Suprapubic skin (tissue), 4 donors: ENCODE data around the gene FRMD4A.

Experiments
- POLR2A ChIP-seq, 2 donors: fragments of 450-650 bp; IDR thresholded peaks; one replicate each; pipeline ENCODE4 v1.6.1; 2017; ENCODE audit warnings: antibody characterized with exemption in 2 of 2, mild to moderate bottlenecking in 2 of 2, moderate library complexity in 2 of 2
- POLR2AphosphoS5 ChIP-seq, 3 donors: sonication (generic); formaldehyde crosslinking; IDR thresholded peaks; one replicate each; pipeline ENCODE4 v1.6.1; 2017; ENCODE audit warnings: antibody characterized with exemption in 3 of 3
- TF ChIP-seq, protein P1 (sequence below), 2 donors: fragments of 200-600 bp in 1 of 2; fragments of 450-650 bp in 1 of 2; sonication (generic) in 1 of 2; IDR thresholded peaks; one replicate each; pipeline ENCODE4 v1.5.1; 2016 to 2019; ENCODE audit warnings: antibody characterized with exemption in 2 of 2, mild to moderate bottlenecking in 1 of 2, moderate library complexity in 1 of 2

DNA sequence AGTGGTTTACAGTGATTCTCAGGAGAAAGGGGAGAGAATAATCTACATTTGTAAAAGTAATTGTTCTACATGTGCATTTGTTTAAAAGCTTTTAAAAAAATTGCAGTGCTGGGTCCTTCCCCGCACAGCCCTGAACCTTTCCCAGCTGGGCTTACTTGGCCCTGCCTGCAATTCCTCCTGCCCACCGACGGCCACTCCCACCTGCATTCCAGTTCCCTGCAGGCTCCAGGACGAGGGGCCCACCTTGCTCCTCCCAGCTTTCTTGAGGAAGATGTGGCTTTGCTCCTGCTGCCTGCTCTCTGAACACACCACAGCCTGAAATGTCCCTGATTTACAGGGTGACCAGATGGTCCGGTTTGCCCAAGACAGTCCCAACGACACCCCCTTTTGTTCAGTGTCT lies 521.3 kb downstream of the FRMD4A start:
- TF ChIP-seq, protein P1, sequence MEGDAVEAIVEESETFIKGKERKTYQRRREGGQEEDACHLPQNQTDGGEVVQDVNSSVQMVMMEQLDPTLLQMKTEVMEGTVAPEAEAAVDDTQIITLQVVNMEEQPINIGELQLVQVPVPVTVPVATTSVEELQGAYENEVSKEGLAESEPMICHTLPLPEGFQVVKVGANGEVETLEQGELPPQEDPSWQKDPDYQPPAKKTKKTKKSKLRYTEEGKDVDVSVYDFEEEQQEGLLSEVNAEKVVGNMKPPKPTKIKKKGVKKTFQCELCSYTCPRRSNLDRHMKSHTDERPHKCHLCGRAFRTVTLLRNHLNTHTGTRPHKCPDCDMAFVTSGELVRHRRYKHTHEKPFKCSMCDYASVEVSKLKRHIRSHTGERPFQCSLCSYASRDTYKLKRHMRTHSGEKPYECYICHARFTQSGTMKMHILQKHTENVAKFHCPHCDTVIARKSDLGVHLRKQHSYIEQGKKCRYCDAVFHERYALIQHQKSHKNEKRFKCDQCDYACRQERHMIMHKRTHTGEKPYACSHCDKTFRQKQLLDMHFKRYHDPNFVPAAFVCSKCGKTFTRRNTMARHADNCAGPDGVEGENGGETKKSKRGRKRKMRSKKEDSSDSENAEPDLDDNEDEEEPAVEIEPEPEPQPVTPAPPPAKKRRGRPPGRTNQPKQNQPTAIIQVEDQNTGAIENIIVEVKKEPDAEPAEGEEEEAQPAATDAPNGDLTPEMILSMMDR (IDR thresholded peaks at IDR 0.05): no peak
- TF ChIP-seq POLR2AphosphoS5 (IDR thresholded peaks at IDR 0.05) (no peak), POLR2A (IDR thresholded peaks at IDR 0.05) (no peak)
